ENCODE measurements around the gene UGT1A8.
A peak's percentile ranks its signal among the peaks of the same experiment; 100 is the strongest.

UGT1A8 gene

GRCh38 chr2:233807966-233808935 is 190.8 kb downstream of the UGT1A8 start:
- H3K9me3 ChIP-seq (ENCODE audit: control insufficient read depth, insufficient read depth, low read length) = no peaks in the 10 kb centered on the region
- H3K27ac ChIP-seq (ENCODE audit: low read length) = no peak overlapping the region
- H3K4me1 ChIP-seq (ENCODE audit: control insufficient read depth, insufficient read depth, low read length) = no peaks in the 10 kb centered on the region
- H3K27me3 ChIP-seq (ENCODE audit: control insufficient read depth, insufficient read depth, low read length) = no peaks in the 10 kb centered on the region
- no peak overlapping the region for H3K4me3 ChIP-seq (ENCODE audit: low read length)
- no CpG with 5 or more reads among the region's 10 CpGs for WGBS (ENCODE audit: insufficient coverage, insufficient read length)
- no peaks in the 10 kb centered on the region for H3K36me3 ChIP-seq (ENCODE audit: control insufficient read depth, insufficient read depth, low read length)
- no peak for DNase-seq (ENCODE audit: low read depth, low spot score)

DNA sequence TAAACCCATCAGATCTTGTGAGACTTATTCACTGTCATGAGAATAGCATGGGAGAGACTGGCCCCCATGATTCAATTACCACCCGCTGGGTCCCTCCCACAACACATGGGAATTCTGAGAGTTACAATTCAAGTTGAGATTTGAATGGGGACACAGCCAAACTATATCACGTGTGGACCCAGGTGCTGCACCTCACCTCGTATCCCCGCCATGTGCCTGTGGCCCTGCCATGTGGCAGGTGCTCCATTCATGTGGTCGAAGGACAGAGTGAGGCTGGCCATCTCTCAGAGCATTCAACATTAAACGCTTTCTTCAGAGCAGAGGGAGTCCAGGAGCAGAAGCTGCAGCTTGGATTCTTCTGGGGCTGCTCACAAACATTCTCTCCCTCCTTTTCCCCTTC is 193.0 kb downstream of the UGT1A8 start:
- Histone ChIP-seq H3K36me3 (ENCODE audit: control insufficient read depth, insufficient read depth, low read length) (no peaks in the 10 kb centered on the region), H3K4me1 (ENCODE audit: control insufficient read depth, insufficient read depth, low read length) (no peaks in the 10 kb centered on the region), H3K27me3 (ENCODE audit: control insufficient read depth, insufficient read depth, low read length) (no peaks in the 10 kb centered on the region), H3K9me3 (ENCODE audit: control insufficient read depth, insufficient read depth, low read length) (no peaks in the 10 kb centered on the region), H3K4me3 (ENCODE audit: low read length) (no peak overlapping the region), H3K27ac (ENCODE audit: low read length) (no peak overlapping the region)
- DNase-seq (ENCODE audit: low read depth, low spot score) = no peak
- no CpG with 5 or more reads among the region's 6 CpGs for WGBS (ENCODE audit: insufficient coverage, insufficient read length)

- H3K27ac ChIP-seq (ENCODE audit: low read length) = no peak overlapping the region
- WGBS (ENCODE audit: insufficient coverage, insufficient read length) = no CpG with 5 or more reads among the region's 4 CpGs
- DNase-seq (ENCODE audit: low read depth, low spot score) = no peak
Measured at GRCh38 chr2:233811087-233811486, 193.7 kb downstream of the UGT1A8 start.

GRCh38 chr2:233811732-233812131 is 194.3 kb downstream of the UGT1A8 start:
- no peak for DNase-seq (ENCODE audit: low read depth, low spot score)
- WGBS (ENCODE audit: insufficient coverage, insufficient read length) = no CpG with 5 or more reads among the region's 8 CpGs
- Histone ChIP-seq H3K27ac (ENCODE audit: low read length) (no peak overlapping the region), H3K4me3 (ENCODE audit: low read length) (no peak overlapping the region), H3K9me3 (ENCODE audit: control insufficient read depth, insufficient read depth, low read length) (no peaks in the 10 kb centered on the region), H3K4me1 (ENCODE audit: control insufficient read depth, insufficient read depth, low read length) (no peaks in the 10 kb centered on the region), H3K36me3 (ENCODE audit: control insufficient read depth, insufficient read depth, low read length) (no peaks in the 10 kb centered on the region), H3K27me3 (ENCODE audit: control insufficient read depth, insufficient read depth, low read length) (no peaks in the 10 kb centered on the region)

More at GRCh38 chr2:233811087-233811486, 193.7 kb downstream of the UGT1A8 start:
- no peak overlapping the region for H3K4me3 ChIP-seq (ENCODE audit: low read length)
- no peaks in the 10 kb centered on the region for H3K4me1 ChIP-seq (ENCODE audit: control insufficient read depth, insufficient read depth, low read length)
- no peaks in the 10 kb centered on the region for H3K36me3 ChIP-seq (ENCODE audit: control insufficient read depth, insufficient read depth, low read length)
- no peaks in the 10 kb centered on the region for H3K9me3 ChIP-seq (ENCODE audit: control insufficient read depth, insufficient read depth, low read length)
- H3K27me3 ChIP-seq (ENCODE audit: control insufficient read depth, insufficient read depth, low read length) = no peaks in the 10 kb centered on the region

- no peak overlapping the region for H3K4me3 ChIP-seq (ENCODE audit: low read length)
- H3K9me3 ChIP-seq (ENCODE audit: control insufficient read depth, insufficient read depth, low read length) = no peaks in the 10 kb centered on the region
- WGBS (ENCODE audit: insufficient coverage, insufficient read length) = no CpG with 5 or more reads among the region's 3 CpGs
- H3K27me3 ChIP-seq (ENCODE audit: control insufficient read depth, insufficient read depth, low read length) = no peaks in the 10 kb centered on the region
- no peaks in the 10 kb centered on the region for H3K4me1 ChIP-seq (ENCODE audit: control insufficient read depth, insufficient read depth, low read length)
- no peak for DNase-seq (ENCODE audit: low read depth, low spot score)
- no peaks in the 10 kb centered on the region for H3K36me3 ChIP-seq (ENCODE audit: control insufficient read depth, insufficient read depth, low read length)
- no peak overlapping the region for H3K27ac ChIP-seq (ENCODE audit: low read length)
Measured at GRCh38 chr2:233813236-233814055, 196.0 kb downstream of the UGT1A8 start.

GRCh38 chr2:233814056-233814835 is 196.8 kb downstream of the UGT1A8 start:
- H3K27ac ChIP-seq (ENCODE audit: low read length) = no peak overlapping the region
- H3K9me3 ChIP-seq (ENCODE audit: control insufficient read depth, insufficient read depth, low read length) = no peaks in the 10 kb centered on the region
- no CpG with 5 or more reads among the region's 2 CpGs for WGBS (ENCODE audit: insufficient coverage, insufficient read length)
- no peaks in the 10 kb centered on the region for H3K4me1 ChIP-seq (ENCODE audit: control insufficient read depth, insufficient read depth, low read length)
- peak; percentile 31 for DNase-seq (ENCODE audit: low read depth, low spot score)
- no peaks in the 10 kb centered on the region for H3K27me3 ChIP-seq (ENCODE audit: control insufficient read depth, insufficient read depth, low read length)
- H3K4me3 ChIP-seq (ENCODE audit: low read length) = no peak overlapping the region
- no peaks in the 10 kb centered on the region for H3K36me3 ChIP-seq (ENCODE audit: control insufficient read depth, insufficient read depth, low read length)

DNA sequence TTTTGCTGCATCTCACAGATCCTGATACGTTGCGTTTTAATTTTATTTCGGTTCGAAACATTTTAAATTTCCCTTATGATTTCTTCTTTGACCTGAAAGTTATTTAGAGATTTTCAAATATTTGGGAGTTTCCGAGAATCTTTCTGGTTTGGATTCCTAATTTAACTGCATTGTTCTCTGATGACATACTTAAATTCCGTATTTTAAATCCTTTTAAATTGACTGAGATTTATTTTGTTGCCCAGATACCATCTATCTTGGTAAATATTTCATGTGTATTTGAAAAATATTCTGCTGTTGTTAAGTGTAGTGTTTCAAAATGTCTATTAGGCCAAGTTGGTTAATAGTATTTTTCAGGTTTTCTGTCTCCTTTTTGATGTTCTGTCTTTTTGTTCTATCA is 198.4 kb downstream of the UGT1A8 start:
- no CpG with 5 or more reads among the region's 6 CpGs for WGBS (ENCODE audit: insufficient coverage, insufficient read length)
- no peak for DNase-seq (ENCODE audit: low read depth, low spot score)
- Histone ChIP-seq H3K9me3 (ENCODE audit: control insufficient read depth, insufficient read depth, low read length) (no peaks in the 10 kb centered on the region), H3K27me3 (ENCODE audit: control insufficient read depth, insufficient read depth, low read length) (no peaks in the 10 kb centered on the region), H3K4me3 (ENCODE audit: low read length) (no peak overlapping the region), H3K27ac (ENCODE audit: low read length) (no peak overlapping the region), H3K4me1 (ENCODE audit: control insufficient read depth, insufficient read depth, low read length) (no peaks in the 10 kb centered on the region), H3K36me3 (ENCODE audit: control insufficient read depth, insufficient read depth, low read length) (no peaks in the 10 kb centered on the region)

DNA sequence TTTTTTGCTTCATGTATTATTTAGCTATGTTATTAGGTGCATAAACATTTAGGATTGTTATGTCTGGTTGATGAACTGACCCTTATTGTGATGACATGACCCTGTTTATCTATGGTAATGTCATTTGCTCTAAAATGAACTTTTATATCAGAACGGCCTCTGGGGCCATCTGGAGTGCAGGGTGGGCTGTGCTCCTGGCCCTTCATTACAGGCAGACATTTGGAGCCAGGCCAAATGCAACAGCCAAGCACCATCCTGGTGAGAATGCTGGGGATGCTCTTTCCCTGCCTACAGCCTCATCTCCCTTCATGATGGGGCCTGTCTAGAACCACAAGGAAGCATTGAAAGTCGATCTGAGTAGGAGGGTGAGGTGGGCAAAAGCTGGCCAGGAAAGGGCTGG is 198.9 kb downstream of the UGT1A8 start:
- no peaks in the 10 kb centered on the region for H3K27me3 ChIP-seq (ENCODE audit: control insufficient read depth, insufficient read depth, low read length)
- no peaks in the 10 kb centered on the region for H3K9me3 ChIP-seq (ENCODE audit: control insufficient read depth, insufficient read depth, low read length)
- DNase-seq (ENCODE audit: low read depth, low spot score) = no peak
- H3K4me1 ChIP-seq (ENCODE audit: control insufficient read depth, insufficient read depth, low read length) = no peaks in the 10 kb centered on the region
- no CpG with 5 or more reads among the region's 2 CpGs for WGBS (ENCODE audit: insufficient coverage, insufficient read length)
- no peak overlapping the region for H3K27ac ChIP-seq (ENCODE audit: low read length)
- no peaks in the 10 kb centered on the region for H3K36me3 ChIP-seq (ENCODE audit: control insufficient read depth, insufficient read depth, low read length)
- H3K4me3 ChIP-seq (ENCODE audit: low read length) = no peak overlapping the region

- no CpG with 5 or more reads among the region's 4 CpGs for WGBS (ENCODE audit: insufficient coverage, insufficient read length)
- H3K27ac ChIP-seq (ENCODE audit: low read length) = no peak overlapping the region
Measured at GRCh38 chr2:233816771-233817170, 199.3 kb downstream of the UGT1A8 start.

GRCh38 chr2:233817361-233817911 is 200.0 kb downstream of the UGT1A8 start:
- no CpG with 5 or more reads among the region's 3 CpGs for WGBS (ENCODE audit: insufficient coverage, insufficient read length)
- DNase-seq (ENCODE audit: low read depth, low spot score) = no peak
- no peaks in the 10 kb centered on the region for H3K4me1 ChIP-seq (ENCODE audit: control insufficient read depth, insufficient read depth, low read length)
- no peaks in the 10 kb centered on the region for H3K36me3 ChIP-seq (ENCODE audit: control insufficient read depth, insufficient read depth, low read length)
- H3K9me3 ChIP-seq (ENCODE audit: control insufficient read depth, insufficient read depth, low read length) = no peaks in the 10 kb centered on the region
- no peak overlapping the region for H3K4me3 ChIP-seq (ENCODE audit: low read length)
- no peak overlapping the region for H3K27ac ChIP-seq (ENCODE audit: low read length)
- no peaks in the 10 kb centered on the region for H3K27me3 ChIP-seq (ENCODE audit: control insufficient read depth, insufficient read depth, low read length)

More at GRCh38 chr2:233816771-233817170, 199.3 kb downstream of the UGT1A8 start:
- Histone ChIP-seq H3K36me3 (ENCODE audit: control insufficient read depth, insufficient read depth, low read length) (no peaks in the 10 kb centered on the region), H3K4me1 (ENCODE audit: control insufficient read depth, insufficient read depth, low read length) (no peaks in the 10 kb centered on the region), H3K27me3 (ENCODE audit: control insufficient read depth, insufficient read depth, low read length) (no peaks in the 10 kb centered on the region), H3K9me3 (ENCODE audit: control insufficient read depth, insufficient read depth, low read length) (no peaks in the 10 kb centered on the region), H3K4me3 (ENCODE audit: low read length) (no peak overlapping the region)
- no peak for DNase-seq (ENCODE audit: low read depth, low spot score)

All from iPS DF 6.9 (cell line).